ENCODE results near the gene PAM16. TPM values are rescaled to one million over a fixed set of nuclear protein-coding genes. Genes with fewer than 3 reads are reported as not detected.

PAM16 gene
- total and polyA plus RNA-seq, 4 donors: 14.0 to 70.5 (median 29.6) TPM

- Histone ChIP-seq H3K36me3 (ENCODE audit: control insufficient read depth in 4 of 4, insufficient read depth in 3 of 4, low read depth in 1 of 4, low read length in 3 of 4) (no peaks in the 10 kb centered on the region), H3K9ac (ENCODE audit: low read depth in 1 of 2, low read length in 2 of 2) (no peak overlapping the region), H3K27me3 (ENCODE audit: control insufficient read depth in 4 of 4, insufficient read depth in 4 of 4, low read length in 3 of 4) (no peaks in the 10 kb centered on the region), H3K4me1 (ENCODE audit: control insufficient read depth in 4 of 4, insufficient read depth in 4 of 4, low read length in 3 of 4) (peaks cover 2 to 12% (median 4%) of the 10 kb centered on the region in 4 donors), H3K27ac (ENCODE audit: low read depth in 1 of 2, low read length in 2 of 2) (no peak overlapping the region), H3K9me3 (ENCODE audit: control insufficient read depth in 4 of 4, low read length in 3 of 4) (no peaks in the 10 kb centered on the region), H3K4me3 (ENCODE audit: low read depth in 1 of 3, low read length in 3 of 3) (no peak overlapping the region)
- TF ChIP-seq GABPA (IDR thresholded peaks at IDR 0.05 in 1 of 2, conservative IDR thresholded peaks at IDR 0.05 in 1 of 2) (no peak), EGR1 (IDR thresholded peaks at IDR 0.05; ENCODE audit: low read depth in 2 of 2) (no peak), RAD21 (IDR thresholded peaks at IDR 0.05) (no peak), TAF1 (conservative IDR thresholded peaks at IDR 0.05) (no peak), SP1 (IDR thresholded peaks at IDR 0.05) (no peak), ATF3 (IDR thresholded peaks at IDR 0.05) (no peak), JUND (IDR thresholded peaks at IDR 0.05) (no peak)
- TF ChIP-seq, protein P1, sequence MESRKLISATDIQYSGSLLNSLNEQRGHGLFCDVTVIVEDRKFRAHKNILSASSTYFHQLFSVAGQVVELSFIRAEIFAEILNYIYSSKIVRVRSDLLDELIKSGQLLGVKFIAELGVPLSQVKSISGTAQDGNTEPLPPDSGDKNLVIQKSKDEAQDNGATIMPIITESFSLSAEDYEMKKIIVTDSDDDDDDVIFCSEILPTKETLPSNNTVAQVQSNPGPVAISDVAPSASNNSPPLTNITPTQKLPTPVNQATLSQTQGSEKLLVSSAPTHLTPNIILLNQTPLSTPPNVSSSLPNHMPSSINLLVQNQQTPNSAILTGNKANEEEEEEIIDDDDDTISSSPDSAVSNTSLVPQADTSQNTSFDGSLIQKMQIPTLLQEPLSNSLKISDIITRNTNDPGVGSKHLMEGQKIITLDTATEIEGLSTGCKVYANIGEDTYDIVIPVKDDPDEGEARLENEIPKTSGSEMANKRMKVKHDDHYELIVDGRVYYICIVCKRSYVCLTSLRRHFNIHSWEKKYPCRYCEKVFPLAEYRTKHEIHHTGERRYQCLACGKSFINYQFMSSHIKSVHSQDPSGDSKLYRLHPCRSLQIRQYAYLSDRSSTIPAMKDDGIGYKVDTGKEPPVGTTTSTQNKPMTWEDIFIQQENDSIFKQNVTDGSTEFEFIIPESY (IDR thresholded peaks at IDR 0.05): no peak
- TF ChIP-seq, protein P2, sequence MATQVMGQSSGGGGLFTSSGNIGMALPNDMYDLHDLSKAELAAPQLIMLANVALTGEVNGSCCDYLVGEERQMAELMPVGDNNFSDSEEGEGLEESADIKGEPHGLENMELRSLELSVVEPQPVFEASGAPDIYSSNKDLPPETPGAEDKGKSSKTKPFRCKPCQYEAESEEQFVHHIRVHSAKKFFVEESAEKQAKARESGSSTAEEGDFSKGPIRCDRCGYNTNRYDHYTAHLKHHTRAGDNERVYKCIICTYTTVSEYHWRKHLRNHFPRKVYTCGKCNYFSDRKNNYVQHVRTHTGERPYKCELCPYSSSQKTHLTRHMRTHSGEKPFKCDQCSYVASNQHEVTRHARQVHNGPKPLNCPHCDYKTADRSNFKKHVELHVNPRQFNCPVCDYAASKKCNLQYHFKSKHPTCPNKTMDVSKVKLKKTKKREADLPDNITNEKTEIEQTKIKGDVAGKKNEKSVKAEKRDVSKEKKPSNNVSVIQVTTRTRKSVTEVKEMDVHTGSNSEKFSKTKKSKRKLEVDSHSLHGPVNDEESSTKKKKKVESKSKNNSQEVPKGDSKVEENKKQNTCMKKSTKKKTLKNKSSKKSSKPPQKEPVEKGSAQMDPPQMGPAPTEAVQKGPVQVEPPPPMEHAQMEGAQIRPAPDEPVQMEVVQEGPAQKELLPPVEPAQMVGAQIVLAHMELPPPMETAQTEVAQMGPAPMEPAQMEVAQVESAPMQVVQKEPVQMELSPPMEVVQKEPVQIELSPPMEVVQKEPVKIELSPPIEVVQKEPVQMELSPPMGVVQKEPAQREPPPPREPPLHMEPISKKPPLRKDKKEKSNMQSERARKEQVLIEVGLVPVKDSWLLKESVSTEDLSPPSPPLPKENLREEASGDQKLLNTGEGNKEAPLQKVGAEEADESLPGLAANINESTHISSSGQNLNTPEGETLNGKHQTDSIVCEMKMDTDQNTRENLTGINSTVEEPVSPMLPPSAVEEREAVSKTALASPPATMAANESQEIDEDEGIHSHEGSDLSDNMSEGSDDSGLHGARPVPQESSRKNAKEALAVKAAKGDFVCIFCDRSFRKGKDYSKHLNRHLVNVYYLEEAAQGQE (IDR thresholded peaks at IDR 0.05): no peak
- WGBS: 90% methylated on average over 13 of the region's 13 CpGs
- DNase-seq (ENCODE audit: low spot score): no peak
Measured at GRCh38 chr16:4303973-4304372, 47.1 kb downstream of the PAM16 start.

GRCh38 chr16:4301968-4302367 is 49.2 kb downstream of the PAM16 start:
- no peak for DNase-seq (ENCODE audit: low spot score)
- TF ChIP-seq, protein P2 (IDR thresholded peaks at IDR 0.05): no peak
- TF ChIP-seq SP1 (IDR thresholded peaks at IDR 0.05) (no peak), MAX (IDR thresholded peaks at IDR 0.05) (no peak), FOXA2 (IDR thresholded peaks at IDR 0.05) (no peak), RXRA (IDR thresholded peaks at IDR 0.05) (no peak), ATF3 (IDR thresholded peaks at IDR 0.05) (no peak), HNF4G (IDR thresholded peaks at IDR 0.05) (no peak), YY1 (IDR thresholded peaks at IDR 0.05) (no peak), JUND (IDR thresholded peaks at IDR 0.05) (no peak), HNF4A (conservative IDR thresholded peaks at IDR 0.05) (no peak), GABPA (IDR thresholded peaks at IDR 0.05 in 1 of 2, conservative IDR thresholded peaks at IDR 0.05 in 1 of 2) (no peak), NR2F2 (IDR thresholded peaks at IDR 0.05) (no peak), EGR1 (IDR thresholded peaks at IDR 0.05; ENCODE audit: low read depth in 2 of 2) (no peak), RAD21 (IDR thresholded peaks at IDR 0.05) (no peak)
- TF ChIP-seq, protein P3, sequence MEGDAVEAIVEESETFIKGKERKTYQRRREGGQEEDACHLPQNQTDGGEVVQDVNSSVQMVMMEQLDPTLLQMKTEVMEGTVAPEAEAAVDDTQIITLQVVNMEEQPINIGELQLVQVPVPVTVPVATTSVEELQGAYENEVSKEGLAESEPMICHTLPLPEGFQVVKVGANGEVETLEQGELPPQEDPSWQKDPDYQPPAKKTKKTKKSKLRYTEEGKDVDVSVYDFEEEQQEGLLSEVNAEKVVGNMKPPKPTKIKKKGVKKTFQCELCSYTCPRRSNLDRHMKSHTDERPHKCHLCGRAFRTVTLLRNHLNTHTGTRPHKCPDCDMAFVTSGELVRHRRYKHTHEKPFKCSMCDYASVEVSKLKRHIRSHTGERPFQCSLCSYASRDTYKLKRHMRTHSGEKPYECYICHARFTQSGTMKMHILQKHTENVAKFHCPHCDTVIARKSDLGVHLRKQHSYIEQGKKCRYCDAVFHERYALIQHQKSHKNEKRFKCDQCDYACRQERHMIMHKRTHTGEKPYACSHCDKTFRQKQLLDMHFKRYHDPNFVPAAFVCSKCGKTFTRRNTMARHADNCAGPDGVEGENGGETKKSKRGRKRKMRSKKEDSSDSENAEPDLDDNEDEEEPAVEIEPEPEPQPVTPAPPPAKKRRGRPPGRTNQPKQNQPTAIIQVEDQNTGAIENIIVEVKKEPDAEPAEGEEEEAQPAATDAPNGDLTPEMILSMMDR (IDR thresholded peaks at IDR 0.05; ENCODE audit: low read depth, low read length, missing input control): no peak
- TF ChIP-seq, protein P1 (IDR thresholded peaks at IDR 0.05): no peak
- peaks cover 2 to 5% (median 3%) of the 10 kb centered on the region in 4 donors for H3K4me1 ChIP-seq (ENCODE audit: control insufficient read depth in 4 of 4, insufficient read depth in 4 of 4, low read length in 3 of 4)
- H3K36me3 ChIP-seq (ENCODE audit: control insufficient read depth in 4 of 4, insufficient read depth in 3 of 4, low read depth in 1 of 4, low read length in 3 of 4): no peaks in the 10 kb centered on the region
- H3K27me3 ChIP-seq (ENCODE audit: control insufficient read depth in 4 of 4, insufficient read depth in 4 of 4, low read length in 3 of 4): no peaks in the 10 kb centered on the region
- H3K9me3 ChIP-seq (ENCODE audit: control insufficient read depth in 4 of 4, low read length in 3 of 4): no peaks in the 10 kb centered on the region
- H3K4me3 ChIP-seq (ENCODE audit: low read depth in 1 of 3, low read length in 3 of 3): no peak overlapping the region
- no peak overlapping the region for H3K27ac ChIP-seq (ENCODE audit: low read depth in 1 of 2, low read length in 2 of 2)
- no peak overlapping the region for H3K9ac ChIP-seq (ENCODE audit: low read depth in 1 of 2, low read length in 2 of 2)
- WGBS: 97% methylated on average over 6 of the region's 6 CpGs
